ENCODE results near the gene RPL36. TPM values are rescaled to one million over a fixed set of nuclear protein-coding genes. Genes with fewer than 3 reads are reported as not detected.

RPL36 gene
- total RNA-seq, 1 donor from 2014 or later: 566 TPM

- intact Hi-C loops (cut with DNase I): no loop called here
- Histone ChIP-seq H3K27ac (no peak overlapping the region), H3K9me3 (no peaks in the 10 kb centered on the region), H3K4me1 (peaks cover 17% of the 10 kb centered on the region), H3K27me3 (ENCODE audit: low read depth) (no peaks in the 10 kb centered on the region), H3K36me3 (peaks cover 60% of the 10 kb centered on the region), H3K4me3 (no peak overlapping the region)
- ATAC-seq (no peak), DNase-seq (no peak)
- TF ChIP-seq CTCF (IDR thresholded peaks at IDR 0.05): no peak
Measured at GRCh38 chr19:5692723-5693194, 2.7 kb downstream of the RPL36 start.

- Histone ChIP-seq H3K27me3 (ENCODE audit: low read depth) (no peaks in the 10 kb centered on the region), H3K9me3 (no peaks in the 10 kb centered on the region), H3K4me1 (peaks cover 17% of the 10 kb centered on the region), H3K4me3 (no peak overlapping the region), H3K27ac (no peak overlapping the region), H3K36me3 (peaks cover 67% of the 10 kb centered on the region)
- intact Hi-C loops (cut with DNase I): no loop called here
- no peak for TF ChIP-seq CTCF (IDR thresholded peaks at IDR 0.05)
- DNase-seq (peak; percentile 44), ATAC-seq (no peak)
Measured at GRCh38 chr19:5693195-5694166, 3.4 kb downstream of the RPL36 start.

- Histone ChIP-seq H3K4me3 (no peak overlapping the region), H3K27ac (no peak overlapping the region), H3K36me3 (peaks cover 76% of the 10 kb centered on the region), H3K27me3 (ENCODE audit: low read depth) (no peaks in the 10 kb centered on the region), H3K9me3 (no peaks in the 10 kb centered on the region), H3K4me1 (peaks cover 17% of the 10 kb centered on the region)
- TF ChIP-seq CTCF (IDR thresholded peaks at IDR 0.05): no peak
- intact Hi-C loops (cut with DNase I): no loop called here
- DNase-seq (no peak), ATAC-seq (no peak)
Measured at GRCh38 chr19:5694167-5694955, 4.3 kb downstream of the RPL36 start.

GRCh38 chr19:5694956-5695648 lies 5.0 kb downstream of the RPL36 start:
- intact Hi-C loops (cut with DNase I): no loop called here

More at GRCh38 chr19:5694956-5695648, 5.0 kb downstream of the RPL36 start:
- peaks cover 84% of the 10 kb centered on the region for H3K36me3 ChIP-seq
- H3K27ac ChIP-seq: no peak overlapping the region
- no peaks in the 10 kb centered on the region for H3K9me3 ChIP-seq
- ATAC-seq: no peak
- DNase-seq: no peak
- H3K4me3 ChIP-seq: no peak overlapping the region
- H3K27me3 ChIP-seq (ENCODE audit: low read depth): no peaks in the 10 kb centered on the region
- peaks cover 17% of the 10 kb centered on the region for H3K4me1 ChIP-seq
- TF ChIP-seq CTCF (IDR thresholded peaks at IDR 0.05): no peak

Measured in lower lobe of right lung (tissue), 2 donors.